Measurements from ENCODE around the gene CD84. TPM values are rescaled to one million over a fixed set of nuclear protein-coding genes. Genes with fewer than 3 reads are reported as not detected.
A peak's percentile ranks its signal among the peaks of the same experiment; 100 is the strongest.

The CD84 gene
- total RNA-seq, 2 donors from 2014 or later, result 1.2 to 6.7 TPM

GRCh38 chr1:160607011-160607671 is 27.8 kb upstream of the CD84 start:
- WGBS, result 43% methylated on average over 3 of the region's 3 CpGs
- TF ChIP-seq POLR2AphosphoS5 (IDR thresholded peaks at IDR 0.05) (peak; percentile 42), POLR2A (IDR thresholded peaks at IDR 0.05) (no peak), CTCF (IDR thresholded peaks at IDR 0.05) (peak in 3 of 4 experiments; percentile 62 to 79 (median 69))
- intact Hi-C loops (cut with DNase I), result loop anchor here (5.0 kb wide), 1 partner anchor 180 kb away; no protein-coding TSS in a partner anchor
- H3K27ac ChIP-seq, result no peak overlapping the region
- H3K4me1 ChIP-seq (replicated peaks), result no peaks in the 10 kb centered on the region
- no peak overlapping the region for H3K4me3 ChIP-seq
- no peaks in the 10 kb centered on the region for H3K9me3 ChIP-seq
- no peaks in the 10 kb centered on the region for H3K36me3 ChIP-seq
- H3K27me3 ChIP-seq (replicated peaks; ENCODE audit: insufficient read depth), result no peaks in the 10 kb centered on the region
- DNase-seq (ENCODE audit: low spot score), result peak; percentile 37

- TF ChIP-seq CTCF (IDR thresholded peaks at IDR 0.05), result no peak
- TF ChIP-seq POLR2AphosphoS5 (IDR thresholded peaks at IDR 0.05), result no peak
- Histone ChIP-seq H3K9me3 (no peaks in the 10 kb centered on the region), H3K36me3 (no peaks in the 10 kb centered on the region), H3K27ac (no peak overlapping the region), H3K27me3 (replicated peaks; ENCODE audit: insufficient read depth) (no peaks in the 10 kb centered on the region), H3K4me1 (replicated peaks) (no peaks in the 10 kb centered on the region), H3K4me3 (no peak overlapping the region)
- DNase-seq (ENCODE audit: low spot score), result no peak
- WGBS, result 74% methylated on average over 1 of the region's 1 CpG
- intact Hi-C loops (cut with DNase I), result loop anchor here (5.0 kb wide), 1 partner anchor 179 kb away; no protein-coding TSS in a partner anchor
Measured at GRCh38 chr1:160606611-160607010, 27.3 kb upstream of the CD84 start.

GRCh38 chr1:160605792-160606479 is 26.6 kb upstream of the CD84 start:
- H3K9me3 ChIP-seq, result no peaks in the 10 kb centered on the region
- 88% methylated on average over 4 of the region's 4 CpGs for WGBS
- TF ChIP-seq POLR2A (IDR thresholded peaks at IDR 0.05) (no peak), CTCF (IDR thresholded peaks at IDR 0.05) (no peak), POLR2AphosphoS5 (IDR thresholded peaks at IDR 0.05) (no peak)
- intact Hi-C loops (cut with DNase I), result loop anchor here (5.0 kb wide), 1 partner anchor 179 kb away; no protein-coding TSS in a partner anchor
- H3K36me3 ChIP-seq, result no peaks in the 10 kb centered on the region
- no peak overlapping the region for H3K4me3 ChIP-seq
- H3K4me1 ChIP-seq (replicated peaks), result no peaks in the 10 kb centered on the region
- H3K27me3 ChIP-seq (replicated peaks; ENCODE audit: insufficient read depth), result no peaks in the 10 kb centered on the region
- H3K27ac ChIP-seq, result no peak overlapping the region
- DNase-seq (ENCODE audit: low spot score), result no peak

GRCh38 chr1:160605205-160605604 is 25.9 kb upstream of the CD84 start:
- intact Hi-C loops (cut with DNase I), result loop anchor here (5.0 kb wide), 1 partner anchor 178 kb away; no protein-coding TSS in a partner anchor

More at GRCh38 chr1:160605205-160605604, 25.9 kb upstream of the CD84 start:
- 97% methylated on average over 2 of the region's 2 CpGs for WGBS
- no peak for DNase-seq (ENCODE audit: low spot score)
- no peak overlapping the region for H3K4me3 ChIP-seq
- H3K4me1 ChIP-seq (replicated peaks), result no peaks in the 10 kb centered on the region
- H3K36me3 ChIP-seq, result no peaks in the 10 kb centered on the region
- H3K9me3 ChIP-seq, result no peaks in the 10 kb centered on the region
- no peak overlapping the region for H3K27ac ChIP-seq
- TF ChIP-seq POLR2A (IDR thresholded peaks at IDR 0.05) (no peak), POLR2AphosphoS5 (IDR thresholded peaks at IDR 0.05) (no peak), CTCF (IDR thresholded peaks at IDR 0.05) (no peak)
- no peaks in the 10 kb centered on the region for H3K27me3 ChIP-seq (replicated peaks; ENCODE audit: insufficient read depth)

All from prostate gland (tissue), 2 donors.